HCT116 (cell line): ENCODE measurements around the gene CSRP1. TPM values are rescaled to one million over a fixed set of nuclear protein-coding genes. Genes with fewer than 3 reads are reported as not detected.
A peak's percentile ranks its signal among the peaks of the same experiment; 100 is the strongest.
"Not testable (repeated sequence)": the region's sequence is repeated elsewhere in the genome, so short reads cannot be mapped to it uniquely, and the experiment has no call there.

ENCODE experiments used
- ATAC-seq: fragments of 200-7000 bp; cut with Tn5 transposase; 2 replicates; pipeline ENCODE4 v1.9.1; 2020; ENCODE audit warnings: mild to moderate bottlenecking, moderate library complexity
- BruUV-seq: library from RNA; stranded (reverse); fragments of 400-500 nt; replicated peaks from 2 replicates; lab custom pipeline; 2021; lab: Mats Ljungman, UMichigan
- CTCF ChIA-PET: fragments of 300-600 bp; sonication (Branson Sonifier 250); formaldehyde crosslinking; loops from one replicate; lab custom pipeline; 2021; ENCODE audit warnings: antibody characterized with exemption; lab: Charles Lee
- POLR2A ChIA-PET: fragments of 300-600, 350-600 bp; sonication (Branson Sonifier 250); formaldehyde crosslinking; loops from one replicate; lab custom pipeline; 2021; ENCODE audit warnings: antibody characterized with exemption; lab: Charles Lee
- RAD21 ChIA-PET, 2 experiments: fragments of 300-600 bp; sonication (Branson Sonifier 250); formaldehyde crosslinking; loops; one replicate each; lab custom pipeline; 2023; ENCODE audit warnings: low total read pairs in 2 of 2; ENCODE audit not compliant: uncharacterized antibody in 2 of 2, unreplicated experiment in 2 of 2, low non-redundant PET in 1 of 2; lab: Charles Lee
- DNase-seq: peaks from one replicate; pipeline ENCODE4 v3.0.0-alpha.2; 2010; ENCODE audit warnings: low read depth, low spot score
- H2AFZ ChIP-seq: fragments of 200-600 bp; shearing (Covaris generic), sonication (generic); 2 replicates; pipeline ENCODE4 v1.6.1; 2017; ENCODE audit warnings: low read depth, mixed run types, mixed read lengths, antibody characterized with exemption, low read length; ENCODE audit not compliant: poor library complexity, severe bottlenecking
- H3K27ac ChIP-seq: 2 replicates; pipeline ENCODE4 v1.5.1; 2012; ENCODE audit warnings: low read depth, low read length
- H3K27me3 ChIP-seq: fragments of 200-600 bp; sonication (generic); 2 replicates; pipeline ENCODE4 v1.6.1; 2016; ENCODE audit warnings: mixed run types, low read length, mixed read lengths; ENCODE audit not compliant: insufficient read depth
- H3K36me3 ChIP-seq, 2 experiments: fragments of 200-500 bp in 1 of 2; fragments of 200-600 bp in 1 of 2; sonication (Bioruptor generic) in 1 of 2; sonication (generic) in 1 of 2; 2 replicates each; pipeline versions ENCODE4 v1.5.1 to v1.6.1; 2014 to 2016; ENCODE audit warnings: low read length in 2 of 2, inconsistent platforms in 1 of 2, mixed read lengths in 1 of 2, mixed run types in 1 of 2; ENCODE audit not compliant: insufficient read depth in 2 of 2, control insufficient read depth in 1 of 2
- H3K4me1 ChIP-seq, 2 experiments: fragments of 200-600 bp in 1 of 2; sonication (generic) in 1 of 2; 2 replicates each; pipeline versions ENCODE4 v1.5.1 to v1.6.1; 2012 to 2017; ENCODE audit warnings: low read length in 2 of 2, inconsistent platforms in 1 of 2, mild to moderate bottlenecking in 1 of 2, mixed read lengths in 1 of 2, mixed run types in 1 of 2, moderate library complexity in 1 of 2; ENCODE audit not compliant: insufficient read depth in 2 of 2, control insufficient read depth in 1 of 2
- H3K4me2 ChIP-seq: fragments of 200-600 bp; sonication (generic); 2 replicates; pipeline ENCODE4 v1.6.1; 2017; ENCODE audit warnings: mixed run types, low read length, mixed read lengths
- H3K4me3 ChIP-seq, 2 experiments: fragments of 200-600 bp in 1 of 2; sonication (generic) in 1 of 2; replicated peaks in 1 of 2; 2 replicates each; pipeline ENCODE4 v1.5.1; 2011 to 2016; ENCODE audit warnings: low read length in 2 of 2, control low read depth in 1 of 2, low read depth in 1 of 2, mild to moderate bottlenecking in 1 of 2, mixed read lengths in 1 of 2, mixed run types in 1 of 2
- H3K79me2 ChIP-seq: fragments of 200-600 bp; sonication (generic); 2 replicates; pipeline ENCODE4 v1.6.1; 2017; ENCODE audit warnings: mild to moderate bottlenecking, mixed run types, low read length, moderate library complexity, mixed read lengths; ENCODE audit not compliant: insufficient read depth
- H3K9ac ChIP-seq: fragments of 200-600 bp; sonication (generic); 2 replicates; pipeline ENCODE4 v1.6.1; 2016; ENCODE audit warnings: low read length, mixed read lengths
- H3K9me2 ChIP-seq: fragments of 200-600 bp; sonication (generic), shearing (Covaris generic); 2 replicates; pipeline ENCODE4 v1.6.1; 2017; ENCODE audit warnings: mixed run types, mild to moderate bottlenecking, moderate library complexity; ENCODE audit not compliant: insufficient read depth
- H3K9me3 ChIP-seq, 2 experiments: fragments of 200-500 bp in 1 of 2; fragments of 200-600 bp in 1 of 2; sonication (Bioruptor generic) in 1 of 2; sonication (generic) in 1 of 2; 2 replicates each; pipeline ENCODE4 v1.6.1; 2014 to 2017; ENCODE audit warnings: low read length in 2 of 2, mixed read lengths in 2 of 2, inconsistent platforms in 1 of 2, low read depth in 1 of 2, mild to moderate bottlenecking in 1 of 2, mixed run types in 1 of 2, moderate library complexity in 1 of 2; ENCODE audit not compliant: control insufficient read depth in 1 of 2, insufficient read depth in 1 of 2
- H4K20me1 ChIP-seq: fragments of 200-600 bp; sonication (generic), shearing (Covaris generic); 2 replicates; pipeline ENCODE4 v1.6.1; 2017; ENCODE audit warnings: mixed run types, mild to moderate bottlenecking, moderate library complexity; ENCODE audit not compliant: insufficient read depth
- CBX3 ChIP-seq: IDR thresholded peaks from 2 replicates; pipeline ENCODE4 v1.6.1; 2012; ENCODE audit warnings: low read depth
- CEBPB ChIP-seq: IDR thresholded peaks from 2 replicates; pipeline ENCODE4 v1.6.1; 2012; ENCODE audit warnings: low read depth
- EGR1 ChIP-seq: IDR thresholded peaks from 2 replicates; pipeline ENCODE4 v1.6.1; 2012; ENCODE audit warnings: low read depth
- EZH2phosphoT487 ChIP-seq: fragments of 200-600 bp; IDR thresholded peaks from 2 replicates; pipeline ENCODE4 v1.6.1; 2018; ENCODE audit warnings: antibody characterized with exemption, borderline replicate concordance
- FOSL1 ChIP-seq: IDR thresholded peaks from 2 replicates; pipeline ENCODE4 v1.6.1; 2012; ENCODE audit warnings: low read depth
- RAD21 ChIP-seq: IDR thresholded peaks from 2 replicates; pipeline ENCODE4 v1.6.1; 2012; ENCODE audit warnings: low read depth, mild to moderate bottlenecking
- SRF ChIP-seq: IDR thresholded peaks from 2 replicates; pipeline ENCODE4 v1.6.1; 2012; ENCODE audit warnings: low read depth
- YY1 ChIP-seq: IDR thresholded peaks from 2 replicates; pipeline ENCODE4 v1.6.1; 2011; ENCODE audit warnings: low read length, low read depth, moderate library complexity, mild to moderate bottlenecking; ENCODE audit not compliant: insufficient replicate concordance; ENCODE audit errors: extremely low read depth
- ZFX ChIP-seq: fragments of 450-650 bp; IDR thresholded peaks from 2 replicates; pipeline ENCODE4 v1.6.1; 2017
- intact Hi-C: fragments of 100-400 bp; cut with micrococcal nuclease; formaldehyde crosslinking; loops from 2 replicates; pipeline ENCODE4 v1.10.0; 2022
- total RNA-seq: library from RNA; stranded (reverse); gene quantifications from one replicate; pipeline ENCODE4 v1.2.1, GENCODE V29; 2021; ENCODE audit not compliant: unreplicated experiment

Gene CSRP1
- total RNA-seq, 1 experiment from 2014 or later, result 51.7 TPM

DNA sequence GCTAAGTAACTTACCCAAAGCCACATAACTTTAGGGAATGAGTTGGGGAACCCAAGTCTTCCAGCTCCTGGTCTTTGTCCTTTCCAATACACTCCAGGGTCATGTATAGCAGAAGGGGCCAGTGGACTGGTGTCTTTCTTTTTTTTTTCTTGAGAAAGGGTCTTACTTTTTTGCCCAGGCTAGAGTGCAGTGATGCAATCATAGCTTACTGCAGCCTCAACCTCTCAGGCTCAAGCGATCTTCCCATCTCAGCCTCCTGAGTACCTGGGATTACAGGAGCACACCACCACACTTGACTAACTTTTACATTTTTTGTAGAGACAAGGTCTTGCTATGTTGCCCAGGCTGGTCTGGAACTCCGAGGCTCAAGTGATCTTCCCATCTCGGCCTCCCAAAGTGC is 44.2 kb upstream of the CSRP1 start:
- H3K36me3 ChIP-seq, result no peaks in the 10 kb centered on the region
- peak overlapping the region; percentile 64 for H3K4me2 ChIP-seq
- no peaks in the 10 kb centered on the region for H3K27me3 ChIP-seq
- ChIA-PET POLR2A (interaction anchor here (1.8 kb wide), 1 partner anchor 11 kb away, joined by 4 read pairs; no protein-coding TSS in a partner anchor), RAD21 (no interaction called here), CTCF (interaction anchor here (1.1 to 1.7 kb wide), 5 partner anchors 21 to 244 kb away, joined by 3 to 5 read pairs (median 4); no protein-coding TSS in a partner anchor)
- no peaks in the 10 kb centered on the region for H3K79me2 ChIP-seq
- no peak overlapping the region for H3K4me3 ChIP-seq
- no peaks in the 10 kb centered on the region for H3K9me3 ChIP-seq
- ATAC-seq (no peak), DNase-seq (no peak)
- H3K9ac ChIP-seq, result no peak overlapping the region
- H3K27ac ChIP-seq, result no peak overlapping the region
- H4K20me1 ChIP-seq, result no peaks in the 10 kb centered on the region
- H3K9me2 ChIP-seq, result no peaks in the 10 kb centered on the region
- BruUV-seq, result no TSS peak
- intact Hi-C loops, result no loop called here
- H3K4me1 ChIP-seq, result peaks cover 5 to 23% of the 10 kb centered on the region in 2 experiments; a peak in 3 of 4 replicates
- TF ChIP-seq RAD21 (no peak), EGR1 (no peak), CEBPB (no peak), YY1 (no peak), EZH2phosphoT487 (no peak), FOSL1 (no peak), CBX3 (no peak), ZFX (no peak), SRF (no peak)
- TF ChIP-seq, all 23 proteins: peak for 0
- H2AFZ ChIP-seq, result no peak overlapping the region

- H3K9ac ChIP-seq, H2AFZ ChIP-seq, POLR2A ChIA-PET, ATAC-seq, H3K4me2 ChIP-seq, H3K9me2 ChIP-seq, H3K27ac ChIP-seq, CTCF ChIA-PET, DNase-seq, BruUV-seq, H3K9me3 ChIP-seq, intact Hi-C loops, RAD21 ChIA-PET, H3K4me3 ChIP-seq, H3K27me3 ChIP-seq, H3K79me2 ChIP-seq, H4K20me1 ChIP-seq, H3K36me3 ChIP-seq: not testable (repeated sequence)
- peaks cover 6 to 28% of the 10 kb centered on the region in 2 experiments; a peak in 3 of 4 replicates for H3K4me1 ChIP-seq
Measured at GRCh38 chr1:201549522-201549921, 42.6 kb upstream of the CSRP1 start.
